ENCODE results near the gene PRR13.

Gene PRR13

DNA sequence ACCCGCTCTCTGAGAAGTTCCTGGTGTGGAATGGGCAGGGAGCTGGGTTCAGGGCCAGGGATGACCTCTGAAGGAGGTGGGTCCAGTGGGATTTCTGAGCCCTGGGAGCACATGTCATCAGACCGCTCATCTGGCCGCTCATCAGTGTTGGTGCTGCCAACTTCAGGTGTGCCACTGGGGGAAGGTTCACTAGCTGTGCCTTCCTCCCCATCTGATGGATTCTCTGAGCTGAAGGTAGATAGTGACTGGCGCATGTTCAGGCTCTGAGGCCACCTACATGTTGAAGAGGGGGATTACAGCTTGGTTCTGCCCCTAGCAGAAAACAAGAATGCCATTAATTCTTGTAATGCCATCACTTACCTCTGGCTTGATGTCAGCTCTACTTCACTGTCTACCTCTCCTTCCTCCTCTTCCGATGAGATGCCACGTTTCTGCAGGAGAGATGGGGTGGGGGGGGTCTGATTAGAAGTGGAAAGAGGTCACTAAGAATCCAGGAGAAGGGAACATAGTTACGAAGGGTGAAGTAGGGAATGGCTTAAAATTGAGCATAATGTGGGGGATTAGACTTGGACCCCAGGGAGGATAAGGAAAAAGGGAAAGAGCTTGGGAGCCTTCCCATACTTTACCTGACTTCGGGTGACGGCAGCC, 40.5 kb downstream of the PRR13 start:
- H3K27me3 ChIP-seq (ENCODE audit: control insufficient read depth in 1 of 2, insufficient read depth in 2 of 2, low read length in 2 of 2) = no peaks in the 10 kb centered on the region
- H3K36me3 ChIP-seq (ENCODE audit: control insufficient read depth in 1 of 2, insufficient read depth in 2 of 2, low read length in 2 of 2) = peaks cover 31 to 78% of the 10 kb centered on the region in 2 donors
- no peak overlapping the region for H3K9ac ChIP-seq (ENCODE audit: low read depth in 1 of 2, low read length in 2 of 2)
- H3K9me3 ChIP-seq (ENCODE audit: control insufficient read depth in 1 of 2, low read length in 2 of 2) = no peaks in the 10 kb centered on the region
- H3K4me3 ChIP-seq (ENCODE audit: low read depth in 1 of 2, low read length in 2 of 2) = no peak overlapping the region
- no peak overlapping the region for H3K27ac ChIP-seq (ENCODE audit: low read depth, low read length)
- H3K4me1 ChIP-seq (ENCODE audit: control insufficient read depth in 1 of 2, insufficient read depth in 2 of 2, low read length in 2 of 2) = peaks cover 28 to 30% of the 10 kb centered on the region in 2 donors

DNA sequence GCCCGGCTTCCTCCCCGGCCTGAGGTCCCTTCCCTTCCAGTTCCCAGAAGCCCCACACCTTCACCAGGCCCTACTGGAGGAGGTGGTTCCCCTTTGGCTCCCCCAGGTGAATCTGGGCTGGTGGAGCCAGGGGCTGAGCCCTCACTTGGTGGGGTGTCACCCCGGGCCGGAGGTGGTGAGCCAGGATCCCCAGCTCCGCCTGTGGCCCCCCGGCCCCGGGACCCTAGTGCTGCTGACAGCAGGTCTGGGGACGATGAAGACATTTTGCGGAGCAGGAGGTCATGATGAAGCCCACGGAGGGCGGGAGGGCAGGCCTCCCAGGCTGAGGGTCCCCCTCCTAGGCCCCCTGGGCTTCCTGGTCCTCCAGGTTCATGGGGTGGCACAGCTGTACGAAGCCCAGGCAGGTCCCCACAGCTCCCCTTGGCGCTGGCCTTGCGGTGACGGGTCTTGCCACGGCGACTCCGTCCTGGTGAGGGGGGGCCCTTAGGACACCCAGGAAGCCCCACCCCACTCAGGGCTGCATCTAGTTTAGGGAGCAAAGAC, 41.2 kb downstream of the PRR13 start:
- Histone ChIP-seq H3K4me3 (ENCODE audit: low read depth in 1 of 2, low read length in 2 of 2) (no peak overlapping the region), H3K36me3 (ENCODE audit: control insufficient read depth in 1 of 2, insufficient read depth in 2 of 2, low read length in 2 of 2) (peaks cover 30 to 83% of the 10 kb centered on the region in 2 donors), H3K4me1 (ENCODE audit: control insufficient read depth in 1 of 2, insufficient read depth in 2 of 2, low read length in 2 of 2) (peaks cover 28 to 30% of the 10 kb centered on the region in 2 donors), H3K27me3 (ENCODE audit: control insufficient read depth in 1 of 2, insufficient read depth in 2 of 2, low read length in 2 of 2) (no peaks in the 10 kb centered on the region), H3K27ac (ENCODE audit: low read depth, low read length) (no peak overlapping the region), H3K9me3 (ENCODE audit: control insufficient read depth in 1 of 2, low read length in 2 of 2) (no peaks in the 10 kb centered on the region), H3K9ac (ENCODE audit: low read depth in 1 of 2, low read length in 2 of 2) (peak overlapping the region in 1 of 2 donors; percentile 16)

DNA sequence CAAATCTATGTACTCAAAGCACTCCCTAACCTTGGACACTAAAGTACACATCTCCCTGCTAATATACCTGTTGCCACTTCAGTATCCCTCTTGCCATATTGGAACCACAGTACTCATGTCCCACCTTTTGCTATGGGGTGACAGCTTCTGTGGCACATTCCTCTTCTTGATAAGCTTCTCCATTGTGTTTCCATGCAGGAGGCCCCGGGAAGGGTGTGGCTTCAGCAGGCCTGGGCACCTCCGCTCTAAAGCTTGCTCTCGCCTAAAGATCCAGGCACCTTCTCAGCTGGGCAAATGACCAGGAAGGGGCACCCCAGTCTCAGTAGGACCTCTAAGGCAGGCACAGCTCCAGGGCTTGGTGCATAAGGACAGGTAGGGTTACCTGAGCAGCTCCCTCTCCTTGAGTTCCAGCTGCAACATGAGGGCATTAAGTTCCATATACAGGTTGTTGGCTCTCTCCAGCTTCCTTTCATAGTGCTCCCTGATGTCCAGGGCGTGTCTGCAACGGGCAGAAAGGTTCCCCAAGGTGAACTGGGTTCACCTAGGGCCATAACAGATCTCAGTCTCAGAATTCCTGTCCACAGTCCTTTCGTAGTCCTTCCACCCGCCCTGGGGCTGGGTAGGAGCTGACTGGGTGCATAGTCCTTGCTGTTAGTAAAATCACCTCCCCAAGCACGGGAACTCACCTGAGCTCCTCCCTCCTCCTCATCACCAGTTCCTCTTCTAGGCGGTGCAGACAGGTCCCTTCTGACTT, 41.9 kb downstream of the PRR13 start:
- Histone ChIP-seq H3K9me3 (ENCODE audit: control insufficient read depth in 1 of 2, low read length in 2 of 2) (no peaks in the 10 kb centered on the region), H3K36me3 (ENCODE audit: control insufficient read depth in 1 of 2, insufficient read depth in 2 of 2, low read length in 2 of 2) (peaks cover 30 to 80% of the 10 kb centered on the region in 2 donors), H3K27me3 (ENCODE audit: control insufficient read depth in 1 of 2, insufficient read depth in 2 of 2, low read length in 2 of 2) (no peaks in the 10 kb centered on the region), H3K27ac (ENCODE audit: low read depth, low read length) (no peak overlapping the region), H3K4me1 (ENCODE audit: control insufficient read depth in 1 of 2, insufficient read depth in 2 of 2, low read length in 2 of 2) (peaks cover 28 to 30% of the 10 kb centered on the region in 2 donors), H3K9ac (ENCODE audit: low read depth in 1 of 2, low read length in 2 of 2) (peak overlapping the region; percentile 16 to 19), H3K4me3 (ENCODE audit: low read depth in 1 of 2, low read length in 2 of 2) (no peak overlapping the region)

DNA sequence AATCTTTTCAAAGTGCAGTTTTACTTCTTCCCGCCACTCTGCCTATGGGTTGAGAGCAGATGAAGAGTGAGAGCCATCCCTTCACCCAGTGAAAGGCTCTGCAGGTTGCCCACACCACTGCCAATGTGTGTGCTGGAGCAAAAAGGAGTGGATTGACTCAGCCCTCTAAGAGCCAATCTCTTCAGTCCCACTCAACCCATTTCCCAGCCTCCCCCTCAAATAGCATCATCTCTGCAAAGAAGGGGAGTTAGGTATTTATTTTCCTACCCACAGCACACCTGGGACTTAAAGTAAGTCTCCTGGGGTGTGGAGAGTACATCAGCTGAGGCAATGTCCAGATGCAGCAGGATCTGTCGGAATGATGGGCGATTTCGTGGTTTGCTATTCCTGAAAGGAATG, 42.4 kb downstream of the PRR13 start:
- H3K9ac ChIP-seq (ENCODE audit: low read depth in 1 of 2, low read length in 2 of 2) = no peak overlapping the region
- H3K27ac ChIP-seq (ENCODE audit: low read depth, low read length) = no peak overlapping the region
- H3K4me3 ChIP-seq (ENCODE audit: low read depth in 1 of 2, low read length in 2 of 2) = no peak overlapping the region
- H3K4me1 ChIP-seq (ENCODE audit: control insufficient read depth in 1 of 2, insufficient read depth in 2 of 2, low read length in 2 of 2) = peaks cover 28 to 30% of the 10 kb centered on the region in 2 donors
- H3K36me3 ChIP-seq (ENCODE audit: control insufficient read depth in 1 of 2, insufficient read depth in 2 of 2, low read length in 2 of 2) = peaks cover 28 to 74% of the 10 kb centered on the region in 2 donors
- no peaks in the 10 kb centered on the region for H3K9me3 ChIP-seq (ENCODE audit: control insufficient read depth in 1 of 2, low read length in 2 of 2)
- H3K27me3 ChIP-seq (ENCODE audit: control insufficient read depth in 1 of 2, insufficient read depth in 2 of 2, low read length in 2 of 2) = no peaks in the 10 kb centered on the region

DNA sequence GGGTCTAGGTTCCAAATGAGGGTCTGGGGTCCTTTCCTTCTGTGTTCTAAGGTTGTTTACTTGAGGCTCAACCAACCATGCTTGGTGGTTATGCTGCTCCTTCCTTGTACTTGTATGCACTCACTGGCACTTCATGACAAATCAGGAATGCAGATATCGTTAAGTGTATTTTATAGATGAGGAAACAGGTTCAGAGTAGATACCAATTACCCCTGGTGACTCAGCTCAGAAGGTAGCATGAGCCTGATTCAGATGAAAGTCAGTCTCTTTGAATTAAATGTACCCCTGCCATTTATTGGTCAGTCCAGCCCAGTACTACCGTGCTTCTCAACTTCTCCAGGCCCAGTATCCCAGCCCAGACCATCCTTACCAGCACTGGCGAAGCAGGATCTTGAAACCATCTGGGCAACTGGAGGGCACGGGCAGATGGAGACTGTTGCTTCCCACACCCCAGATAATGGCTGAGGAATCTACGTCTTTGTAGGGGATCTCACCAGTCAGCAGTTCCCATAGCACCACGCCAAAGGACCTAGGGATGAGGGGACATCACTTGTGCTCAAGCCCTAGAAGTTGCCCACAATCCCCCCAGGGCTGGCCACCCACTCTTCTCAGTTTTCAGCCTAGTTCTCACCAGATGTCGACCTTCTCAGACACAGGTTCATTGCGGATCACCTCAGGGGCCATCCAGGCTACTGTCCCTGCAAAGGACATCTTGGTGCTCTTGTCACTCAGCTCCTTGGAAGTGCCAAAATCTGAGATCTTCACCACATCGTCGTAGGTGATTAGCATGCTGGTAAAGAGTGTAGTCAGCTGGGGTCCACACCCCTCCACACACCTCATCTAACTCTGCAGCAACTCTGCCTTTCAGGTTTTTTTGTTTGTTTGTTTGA, 43.4 kb downstream of the PRR13 start:
- no peak overlapping the region for H3K9ac ChIP-seq (ENCODE audit: low read depth in 1 of 2, low read length in 2 of 2)
- H3K36me3 ChIP-seq (ENCODE audit: control insufficient read depth in 1 of 2, insufficient read depth in 2 of 2, low read length in 2 of 2) = peaks cover 21 to 67% of the 10 kb centered on the region in 2 donors
- H3K27ac ChIP-seq (ENCODE audit: low read depth, low read length) = no peak overlapping the region
- H3K4me3 ChIP-seq (ENCODE audit: low read depth in 1 of 2, low read length in 2 of 2) = no peak overlapping the region
- peaks cover 28 to 30% of the 10 kb centered on the region in 2 donors for H3K4me1 ChIP-seq (ENCODE audit: control insufficient read depth in 1 of 2, insufficient read depth in 2 of 2, low read length in 2 of 2)
- H3K9me3 ChIP-seq (ENCODE audit: control insufficient read depth in 1 of 2, low read length in 2 of 2) = no peaks in the 10 kb centered on the region
- H3K27me3 ChIP-seq (ENCODE audit: control insufficient read depth in 1 of 2, insufficient read depth in 2 of 2, low read length in 2 of 2) = no peaks in the 10 kb centered on the region

DNA sequence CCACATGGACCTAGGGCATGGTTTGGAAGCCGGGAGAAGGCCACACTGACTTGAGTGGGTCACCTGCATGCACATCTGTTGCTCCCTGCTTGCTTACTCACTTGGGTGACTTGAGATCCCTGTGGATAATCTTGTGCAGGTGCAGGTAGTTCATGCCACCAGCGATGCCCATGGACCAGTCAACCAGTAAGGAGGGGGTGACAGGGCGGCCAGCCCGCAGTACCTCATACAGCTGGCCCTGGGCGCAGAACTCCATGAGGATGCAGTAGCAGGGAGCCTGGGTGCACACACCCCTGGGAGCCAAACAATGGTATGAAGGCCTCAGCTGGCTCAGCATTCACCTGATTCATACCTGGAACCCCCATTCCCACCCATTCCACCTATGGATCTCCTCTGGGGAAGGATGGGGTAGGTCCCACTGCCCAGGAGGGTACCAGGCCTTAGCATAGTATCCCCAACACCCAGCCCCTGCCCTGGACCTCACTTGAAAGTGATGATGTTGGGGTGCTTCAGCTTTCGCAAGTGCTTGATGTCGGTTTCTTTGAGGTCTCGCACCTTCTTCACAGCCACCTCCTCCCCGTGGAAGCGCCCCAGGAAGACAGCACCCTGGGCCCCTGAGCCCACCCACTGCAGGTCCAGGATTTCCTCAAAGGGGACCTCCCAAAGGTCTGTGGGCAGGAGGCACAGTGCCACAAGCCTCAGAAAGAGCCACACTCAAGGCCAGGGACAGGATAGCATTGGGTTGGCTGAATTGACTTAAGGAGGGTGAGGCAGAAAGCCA, 44.6 kb downstream of the PRR13 start:
- Histone ChIP-seq H3K27ac (ENCODE audit: low read depth, low read length) (no peak overlapping the region), H3K4me3 (ENCODE audit: low read depth in 1 of 2, low read length in 2 of 2) (no peak overlapping the region), H3K9ac (ENCODE audit: low read depth in 1 of 2, low read length in 2 of 2) (no peak overlapping the region), H3K27me3 (ENCODE audit: control insufficient read depth in 1 of 2, insufficient read depth in 2 of 2, low read length in 2 of 2) (no peaks in the 10 kb centered on the region), H3K36me3 (ENCODE audit: control insufficient read depth in 1 of 2, insufficient read depth in 2 of 2, low read length in 2 of 2) (peaks cover 12 to 58% of the 10 kb centered on the region in 2 donors), H3K9me3 (ENCODE audit: control insufficient read depth in 1 of 2, low read length in 2 of 2) (no peaks in the 10 kb centered on the region), H3K4me1 (ENCODE audit: control insufficient read depth in 1 of 2, insufficient read depth in 2 of 2, low read length in 2 of 2) (peaks cover 22 to 30% of the 10 kb centered on the region in 2 donors)

DNA sequence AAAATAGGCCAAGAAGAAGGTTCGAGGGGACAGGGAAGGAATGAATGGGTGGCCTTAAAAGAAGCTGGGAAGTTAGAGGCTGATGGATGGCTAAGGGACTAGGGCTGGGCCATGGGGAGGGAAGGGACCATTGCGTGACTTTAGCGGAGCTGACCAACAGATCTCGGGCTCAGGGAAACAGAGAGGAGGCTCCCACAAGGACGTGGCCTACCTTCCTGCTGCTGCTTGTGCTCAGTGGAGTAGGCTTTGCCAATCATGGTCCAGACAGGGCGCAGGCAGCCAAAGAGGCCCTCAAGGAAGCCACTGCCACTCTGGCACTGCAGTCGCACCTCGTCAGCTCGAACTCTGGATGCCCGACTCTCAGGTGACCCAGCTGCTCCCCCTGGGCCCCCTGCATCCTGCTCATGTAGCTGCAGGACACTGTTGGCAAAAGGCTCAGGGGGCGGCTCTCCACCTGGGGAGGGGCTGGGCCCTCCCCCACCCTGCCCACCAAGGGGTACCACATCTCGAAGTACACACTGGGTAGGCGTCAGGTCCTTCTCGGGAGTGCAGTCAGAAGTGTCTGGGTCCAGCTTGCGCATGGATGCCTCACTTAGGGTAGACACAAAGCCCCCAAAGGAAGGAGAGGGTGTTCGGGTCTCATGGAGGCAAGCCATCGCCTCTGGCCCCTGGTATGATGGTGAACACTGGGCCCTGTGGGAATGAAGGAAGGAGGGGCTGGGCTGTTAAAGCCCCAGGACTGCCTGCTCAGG, 45.4 kb downstream of the PRR13 start:
- Histone ChIP-seq H3K9ac (ENCODE audit: low read depth in 1 of 2, low read length in 2 of 2) (no peak overlapping the region), H3K27me3 (ENCODE audit: control insufficient read depth in 1 of 2, insufficient read depth in 2 of 2, low read length in 2 of 2) (no peaks in the 10 kb centered on the region), H3K36me3 (ENCODE audit: control insufficient read depth in 1 of 2, insufficient read depth in 2 of 2, low read length in 2 of 2) (peaks cover 9 to 50% of the 10 kb centered on the region in 2 donors), H3K9me3 (ENCODE audit: control insufficient read depth in 1 of 2, low read length in 2 of 2) (no peaks in the 10 kb centered on the region), H3K4me3 (ENCODE audit: low read depth in 1 of 2, low read length in 2 of 2) (no peak overlapping the region), H3K27ac (ENCODE audit: low read depth, low read length) (no peak overlapping the region), H3K4me1 (ENCODE audit: control insufficient read depth in 1 of 2, insufficient read depth in 2 of 2, low read length in 2 of 2) (peaks cover 19 to 26% of the 10 kb centered on the region in 2 donors)

DNA sequence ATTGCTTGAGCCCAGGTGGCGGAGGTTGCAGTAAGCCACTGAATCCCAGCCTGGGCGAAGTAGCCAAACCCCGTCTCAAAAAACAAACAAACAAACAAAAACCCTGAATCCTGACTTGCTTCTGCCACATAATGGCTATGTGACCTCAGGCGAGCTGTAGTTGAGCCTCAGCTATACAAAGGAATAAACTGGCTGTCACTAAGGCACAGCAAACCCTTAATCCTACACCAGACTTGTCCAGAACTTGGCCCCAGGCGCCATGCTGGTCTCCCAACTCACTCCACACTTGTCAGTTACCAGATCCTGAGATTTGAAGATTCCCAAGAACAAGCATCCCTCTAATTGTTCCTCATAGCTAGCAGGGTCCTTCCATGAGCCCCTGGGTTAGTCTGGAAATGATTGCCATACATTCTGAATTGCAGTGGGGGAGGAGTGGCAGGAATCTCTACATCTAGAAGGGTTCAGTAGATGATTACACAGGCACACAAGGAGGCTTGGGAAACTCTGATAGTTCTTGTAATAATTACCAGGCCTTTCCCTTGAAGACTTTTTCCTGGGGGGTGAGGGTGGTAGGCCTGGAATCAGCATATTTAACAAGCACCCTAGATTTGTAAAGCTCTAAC, 47.8 kb downstream of the PRR13 start:
- H3K36me3 ChIP-seq (ENCODE audit: control insufficient read depth in 1 of 2, insufficient read depth in 2 of 2, low read length in 2 of 2) = peaks cover 4 to 32% of the 10 kb centered on the region in 2 donors
- H3K9me3 ChIP-seq (ENCODE audit: control insufficient read depth in 1 of 2, low read length in 2 of 2) = no peaks in the 10 kb centered on the region
- H3K4me1 ChIP-seq (ENCODE audit: control insufficient read depth in 1 of 2, insufficient read depth in 2 of 2, low read length in 2 of 2) = peaks cover 10 to 13% of the 10 kb centered on the region in 2 donors
- no peaks in the 10 kb centered on the region for H3K27me3 ChIP-seq (ENCODE audit: control insufficient read depth in 1 of 2, insufficient read depth in 2 of 2, low read length in 2 of 2)
- no peak overlapping the region for H3K27ac ChIP-seq (ENCODE audit: low read depth, low read length)
- no peak overlapping the region for H3K9ac ChIP-seq (ENCODE audit: low read depth in 1 of 2, low read length in 2 of 2)
- no peak overlapping the region for H3K4me3 ChIP-seq (ENCODE audit: low read depth in 1 of 2, low read length in 2 of 2)

Measured in duodenal mucosa (tissue), 2 donors.